K562 (cell line): ENCODE results near the gene CD38. TPM values are rescaled to one million over a fixed set of nuclear protein-coding genes. Genes with fewer than 3 reads are reported as not detected.

Experiments
- ATAC-seq: fragments of 200-7000 bp; cut with Tn5 transposase; 3 replicates; pipeline ENCODE4 v1.9.1; 2020; ENCODE audit warnings: moderate library complexity
- BruUV-seq: library from RNA; stranded (reverse); fragments of 400-500 nt; replicated peaks from 2 replicates; lab custom pipeline; 2021; lab: Mats Ljungman, UMichigan
- CTCF ChIA-PET: fragments of 300-600 bp; formaldehyde crosslinking; extraction: SDS; loops from one replicate; lab custom pipeline; 2021; ENCODE audit warnings: low intra/inter-chr PET ratio; lab: Yijun Ruan, JAX
- POLR2A ChIA-PET: fragments of 300-600, 350-650 bp; sonication (Branson Sonifier 250); formaldehyde crosslinking; extraction: SDS; loops from one replicate; lab custom pipeline; 2021; ENCODE audit warnings: antibody characterized with exemption, inconsistent platforms; lab: Yijun Ruan, JAX
- DNase-seq, 4 experiments: peaks; one replicate each; pipeline versions ENCODE4 v3.0.0 to v3.0.0-alpha.2; 2011 to 2018; ENCODE audit warnings: low spot score in 3 of 4, mixed read lengths in 3 of 4; ENCODE audit errors: extremely low read depth in 1 of 4
- FAIRE-seq: peaks from 2 replicates; lab custom pipeline; 2011; peaks lifted over from hg19 to GRCh38; lab: Jason Lieb, UNC
- H2AFZ ChIP-seq: 2 replicates; pipeline ENCODE4 v1.6.0; 2011; ENCODE audit warnings: low read depth, low read length, control low read depth, inconsistent platforms
- H3K27ac ChIP-seq: fragments of 200-600 bp; 3 replicates; pipeline ENCODE4 v1.8.0; 2011; ENCODE audit warnings: low read depth, mild to moderate bottlenecking, control low read depth, inconsistent platforms, low read length, moderate library complexity, mixed read lengths; ENCODE audit errors: extremely low read depth
- H3K27me3 ChIP-seq, 2 experiments: fragments of 300-600 bp in 1 of 2; 2 replicates in 1 of 2; 3 replicates in 1 of 2; pipeline versions ENCODE4 v1.6.0 to v1.8.0; 2011; ENCODE audit warnings: inconsistent platforms in 2 of 2, low read length in 2 of 2, mild to moderate bottlenecking in 1 of 2, mixed read lengths in 1 of 2, moderate library complexity in 1 of 2; ENCODE audit not compliant: control insufficient read depth in 2 of 2, insufficient read depth in 2 of 2
- H3K36me3 ChIP-seq: fragments of 300-600 bp; 3 replicates; pipeline ENCODE4 v1.8.0; 2011; ENCODE audit warnings: mild to moderate bottlenecking, low read length, inconsistent platforms; ENCODE audit not compliant: control insufficient read depth, insufficient read depth
- H3K4me1 ChIP-seq, 2 experiments: fragments of 200-600 bp in 1 of 2; replicated peaks in 1 of 2; 2 replicates in 1 of 2; 3 replicates in 1 of 2; pipeline versions ENCODE4 v1.5.1 to v1.8.0; 2011; ENCODE audit warnings: inconsistent platforms in 2 of 2, low read length in 2 of 2, mild to moderate bottlenecking in 1 of 2, mixed read lengths in 1 of 2, moderate library complexity in 1 of 2; ENCODE audit not compliant: control insufficient read depth in 2 of 2, insufficient read depth in 2 of 2
- H3K4me2 ChIP-seq: 2 replicates; pipeline ENCODE4 v1.6.1; 2011; ENCODE audit warnings: low read length, control low read depth, inconsistent platforms, mixed read lengths; ENCODE audit not compliant: insufficient read depth
- H3K4me3 ChIP-seq: fragments of 200-600 bp; sonication (generic), shearing (Covaris generic); 2 replicates; pipeline ENCODE4 v1.5.1; 2016; ENCODE audit warnings: control low read depth, inconsistent platforms
- H3K79me2 ChIP-seq: fragments of 200-600 bp; 3 replicates; pipeline ENCODE4 v1.8.0; 2011; ENCODE audit warnings: low read length, inconsistent platforms; ENCODE audit not compliant: control insufficient read depth, insufficient read depth
- H3K9ac ChIP-seq, 2 experiments: 2 replicates each; pipeline versions ENCODE4 v1.6.0 to v1.6.1; 2011; ENCODE audit warnings: low read depth in 2 of 2, low read length in 2 of 2, control low read depth in 1 of 2, inconsistent platforms in 1 of 2, mild to moderate bottlenecking in 1 of 2, mixed read lengths in 1 of 2; ENCODE audit not compliant: insufficient read depth in 1 of 2
- H3K9me1 ChIP-seq: one replicate; pipeline ENCODE4 v1.6.0; 2011; ENCODE audit warnings: inconsistent platforms, mild to moderate bottlenecking, low read length, moderate library complexity; ENCODE audit not compliant: control insufficient read depth, insufficient read depth
- H3K9me3 ChIP-seq: replicated peaks from 2 replicates; pipeline ENCODE4 v1.5.1; 2011; ENCODE audit warnings: low read depth, low read length, inconsistent platforms; ENCODE audit not compliant: control insufficient read depth, insufficient read depth
- H4K20me1 ChIP-seq: replicated peaks from 2 replicates; pipeline ENCODE4 v1.6.1; 2011; ENCODE audit warnings: low read length, inconsistent platforms, mixed read lengths; ENCODE audit not compliant: control insufficient read depth, insufficient read depth
- ARID3A ChIP-seq: IDR thresholded peaks from 2 replicates; pipeline ENCODE4 v1.6.1; 2012; ENCODE audit warnings: low read depth, low read length, improper control_type of control experiment, borderline replicate concordance
- DLX4 ChIP-seq: fragments of 250-450 bp; sonication (Bioruptor Pico); IDR thresholded peaks from 2 replicates; pipeline ENCODE4 v1.6.1; 2021; ENCODE audit warnings: mild to moderate bottlenecking
- ETV6 ChIP-seq, 3 experiments: fragments of 150-350 bp in 1 of 3; sonication (generic) in 1 of 3; formaldehyde crosslinking in 1 of 3; IDR thresholded peaks; 2 replicates each; pipeline versions ENCODE4 v1.6.1 to v1.8.0; 2014 to 2022; ENCODE audit warnings: borderline replicate concordance in 2 of 3, low read depth in 2 of 3, antibody characterized with exemption in 1 of 3, low read length in 1 of 3, mild to moderate bottlenecking in 1 of 3, missing genetic modification reagents in 1 of 3
- EWSR1 ChIP-seq: fragments of 450-650 bp; IDR thresholded peaks from 2 replicates; pipeline ENCODE4 v1.6.1; 2018; ENCODE audit warnings: borderline replicate concordance, mild to moderate bottlenecking, low read depth, moderate library complexity; ENCODE audit not compliant: partially characterized antibody
- HDAC2 ChIP-seq: fragments of 450-650 bp; IDR thresholded peaks from 2 replicates; pipeline ENCODE4 v1.6.1; 2016; ENCODE audit warnings: mild to moderate bottlenecking
- MEIS2 ChIP-seq: fragments of 450-650 bp; IDR thresholded peaks from 2 replicates; pipeline ENCODE4 v1.6.1; 2014; ENCODE audit warnings: mild to moderate bottlenecking; ENCODE audit not compliant: partially characterized antibody
- MLX ChIP-seq, 2 experiments: fragments of 450-650 bp in 1 of 2; sonication (generic) in 1 of 2; formaldehyde crosslinking; conservative IDR thresholded peaks; 2 replicates each; pipeline versions ENCODE4 v1.4.0 to v1.8.1; 2020 to 2022; ENCODE audit warnings: mild to moderate bottlenecking in 1 of 2, missing genetic modification reagents in 1 of 2
- NRF1 ChIP-seq, 2 experiments: fragments of 450-650 bp; IDR thresholded peaks in 1 of 2; conservative IDR thresholded peaks in 1 of 2; 2 replicates each; pipeline ENCODE4 v1.6.1; 2014; ENCODE audit warnings: mild to moderate bottlenecking in 2 of 2
- PHB ChIP-seq: fragments of 250-450 bp; sonication (Bioruptor Pico); IDR thresholded peaks from 2 replicates; pipeline ENCODE4 v1.5.0; 2021
- SUPT5H ChIP-seq: fragments of 450-650 bp; IDR thresholded peaks from 2 replicates; pipeline ENCODE4 v1.6.1; 2016
- TEAD1 ChIP-seq, 2 experiments: fragments of 450-650 bp in 1 of 2; sonication (generic) in 1 of 2; formaldehyde crosslinking; IDR thresholded peaks; 2 replicates each; pipeline versions ENCODE4 v1.4.0 to v1.8.0; 2020 to 2022; ENCODE audit warnings: mild to moderate bottlenecking in 2 of 2, missing genetic modification reagents in 1 of 2
- XRCC5 ChIP-seq: fragments of 200-400 bp; formaldehyde crosslinking; IDR thresholded peaks from 2 replicates; pipeline ENCODE4 v1.6.1; 2017; ENCODE audit warnings: low read depth, mild to moderate bottlenecking, low read length
- ZFP91 ChIP-seq: sonication (generic); formaldehyde crosslinking; IDR thresholded peaks from 2 replicates; pipeline ENCODE4 v1.8.0; 2022; ENCODE audit warnings: mild to moderate bottlenecking, missing genetic modification reagents
- ZHX1 ChIP-seq: fragments of 150-350 bp; conservative IDR thresholded peaks from 2 replicates; pipeline ENCODE4 v1.6.1; 2014; ENCODE audit warnings: low read length
- ZNF174 ChIP-seq: fragments of 250-450 bp; sonication (Bioruptor Pico); IDR thresholded peaks from 2 replicates; pipeline ENCODE4 v1.4.0; 2020; ENCODE audit warnings: mild to moderate bottlenecking
- WGBS: fragments of 100-300 bp; shearing (Covaris generic); methylation state at CpG from one replicate; pipeline ENCODE4 v1.1.6; 2016; ENCODE audit warnings: low coverage, mixed read lengths; ENCODE audit not compliant: insufficient coverage; ENCODE audit errors: missing lambda C conversion rate; 5-methylcytosine and 5-hydroxymethylcytosine counted together
- in situ Hi-C: fragments of 300-500 bp; cut with MboI; formaldehyde crosslinking; loops from 4 replicates; pipeline ENCODE4 v1.15.0; 2018; ENCODE audit warnings: inconsistent platforms, mixed read lengths
- intact Hi-C: fragments of 100-400 bp; cut with micrococcal nuclease; formaldehyde crosslinking; loops from 2 replicates; pipeline ENCODE4 v1.14.2; 2022
- polyA plus RNA-seq, 8 experiments: library from polyadenylated mRNA; depleted of rRNA in 4 of 8; stranded (reverse) in 5 of 8; unstranded in 3 of 8; fragments of >200 nt; fragmentation: Nextera tagmentation in 2 of 8; fragmentation: Illumina TruSeq in 1 of 8; extraction: Ambion mirVana in 2 of 8; extraction: Trizol in 1 of 8; gene quantifications; 2 replicates each; pipeline versions ENCODE4 v1.2.1 to v1.2.3, GENCODE V29; 2011 to 2014; ENCODE audit warnings: inconsistent platforms in 1 of 8, missing spikeins in 1 of 8
- total RNA-seq, 7 experiments: library from RNA; depleted of rRNA in 6 of 7; stranded (reverse); fragments of >200 nt in 6 of 7; fragmentation: Illumina TruSeq in 2 of 7; extraction: Trizol in 2 of 7; gene quantifications; 2 replicates each; pipeline versions ENCODE4 v1.2.1 to v1.2.3, GENCODE V29; 2011 to 2021; ENCODE audit warnings: low replicate concordance in 1 of 7

CD38 gene
- total and polyA plus RNA-seq, 9 of the 15 experiments (the other 6 are each of a cell fraction or from before 2014, with no cell fraction given), result 0.04 to 0.06 (median 0.04) TPM; not detected in 5

GRCh38 chr4:15893962-15894361 lies 115.8 kb downstream of the CD38 start:
- no peaks in the 10 kb centered on the region for H3K4me1 ChIP-seq
- in situ Hi-C loops (no loop called here), intact Hi-C loops (no loop called here)
- no peaks in the 10 kb centered on the region for H3K9me3 ChIP-seq
- no peak overlapping the region for H2AFZ ChIP-seq
- no peaks in the 10 kb centered on the region for H3K9me1 ChIP-seq
- H3K27ac ChIP-seq, result no peak overlapping the region
- DNase-seq (no peak), FAIRE-seq (no peak), ATAC-seq (no peak)
- H3K9ac ChIP-seq, result no peak overlapping the region
- no peaks in the 10 kb centered on the region for H3K27me3 ChIP-seq
- ChIA-PET CTCF (no interaction called here), POLR2A (no interaction called here)
- no peaks in the 10 kb centered on the region for H3K36me3 ChIP-seq
- H3K4me2 ChIP-seq, result no peak overlapping the region
- BruUV-seq, result no TSS peak
- no peaks in the 10 kb centered on the region for H3K79me2 ChIP-seq
- WGBS, result 0% methylated on average over 4 of the region's 4 CpGs
- no peaks in the 10 kb centered on the region for H4K20me1 ChIP-seq
- no peak overlapping the region for H3K4me3 ChIP-seq
- TF ChIP-seq MEIS2, result no peak
- no peak for TF ChIP-seq PHB (CRISPR knock-in tag)
- no peak for TF ChIP-seq ARID3A
- TF ChIP-seq ZNF174 (CRISPR knock-in tag), result no peak
- TF ChIP-seq TEAD1 (CRISPR knock-in tag; IDR thresholded peaks at IDR 0.05), result no peak
- TF ChIP-seq HDAC2, result no peak
- no peak for TF ChIP-seq SUPT5H
- TF ChIP-seq ZHX1, result no peak
- no peak for TF ChIP-seq ETV6 (IDR thresholded peaks at IDR 0.05; ENCODE audit: borderline replicate concordance in 1 of 2, low read depth in 2 of 2, low read length in 1 of 2)
- TF ChIP-seq ETV6 (CRISPR knock-in tag; IDR thresholded peaks at IDR 0.05; ENCODE audit: borderline replicate concordance), result no peak
- no peak for TF ChIP-seq XRCC5
- no peak for TF ChIP-seq MLX (CRISPR knock-in tag; conservative IDR thresholded peaks at IDR 0.05)
- no peak for TF ChIP-seq ZFP91 (CRISPR knock-in tag)
- no peak for TF ChIP-seq NRF1 (conservative IDR thresholded peaks at IDR 0.05 in 1 of 2, IDR thresholded peaks at IDR 0.05 in 1 of 2)
- TF ChIP-seq DLX4, result no peak
- no peak for TF ChIP-seq EWSR1
